Omental fat pad (tissue), 4 donors: Measurements from ENCODE around the gene PLXNB2. TPM values are rescaled to one million over a fixed set of nuclear protein-coding genes. Genes with fewer than 3 reads are reported as not detected.

Experiments used
- ATAC-seq: fragments of 150-250 bp; one replicate; pipeline ENCODE4 v1.9.1; 2016; ENCODE audit warnings: mild to moderate bottlenecking, moderate library complexity; ENCODE audit not compliant: low FRiP score
- DNase-seq: peaks from one replicate; pipeline ENCODE4 v3.0.0-alpha.2; 2019; ENCODE audit warnings: low spot score
- total RNA-seq, 4 donors: library from RNA; depleted of rRNA; stranded (reverse); fragments of >200 nt; gene quantifications; one replicate each; pipeline ENCODE4 v1.1.0, GENCODE V29; 2016
- TF ChIP-seq, protein P1 (sequence below), 3 donors: fragments of 450-650 bp; IDR thresholded peaks; one replicate each; pipeline ENCODE4 v1.5.1; 2016 to 2017; ENCODE audit warnings: antibody characterized with exemption in 3 of 3, mild to moderate bottlenecking in 3 of 3, moderate library complexity in 2 of 3

The PLXNB2 gene
- total RNA-seq, 4 donors from 2014 or later, result 91.4 to 130 (median 115) TPM

- no peak for ATAC-seq
These were observed 74.8 kb downstream of the PLXNB2 start for GRCh38 chr22:50232481-50233151.

DNA sequence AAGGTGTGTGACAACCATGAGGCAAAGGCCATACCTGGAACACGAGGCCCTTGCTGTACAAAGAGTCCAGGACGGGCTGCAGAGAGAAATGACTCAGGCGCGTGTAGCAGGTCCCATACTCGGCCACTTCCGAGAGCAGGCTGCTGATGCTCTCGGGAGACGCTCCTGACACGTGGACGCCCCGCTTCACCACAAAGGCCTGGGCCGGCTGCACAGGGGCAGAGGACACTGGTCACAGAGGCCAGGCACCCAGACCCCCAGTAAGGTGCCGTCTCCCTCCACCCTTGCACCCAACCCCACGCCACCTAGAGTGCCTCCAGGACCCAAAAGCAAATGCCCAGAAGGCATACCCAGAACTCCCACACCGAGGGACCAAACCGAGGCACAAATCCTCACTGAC lies 78.1 kb downstream of the PLXNB2 start:
- DNase-seq (no peak), ATAC-seq (no peak)
- TF ChIP-seq, protein P1, sequence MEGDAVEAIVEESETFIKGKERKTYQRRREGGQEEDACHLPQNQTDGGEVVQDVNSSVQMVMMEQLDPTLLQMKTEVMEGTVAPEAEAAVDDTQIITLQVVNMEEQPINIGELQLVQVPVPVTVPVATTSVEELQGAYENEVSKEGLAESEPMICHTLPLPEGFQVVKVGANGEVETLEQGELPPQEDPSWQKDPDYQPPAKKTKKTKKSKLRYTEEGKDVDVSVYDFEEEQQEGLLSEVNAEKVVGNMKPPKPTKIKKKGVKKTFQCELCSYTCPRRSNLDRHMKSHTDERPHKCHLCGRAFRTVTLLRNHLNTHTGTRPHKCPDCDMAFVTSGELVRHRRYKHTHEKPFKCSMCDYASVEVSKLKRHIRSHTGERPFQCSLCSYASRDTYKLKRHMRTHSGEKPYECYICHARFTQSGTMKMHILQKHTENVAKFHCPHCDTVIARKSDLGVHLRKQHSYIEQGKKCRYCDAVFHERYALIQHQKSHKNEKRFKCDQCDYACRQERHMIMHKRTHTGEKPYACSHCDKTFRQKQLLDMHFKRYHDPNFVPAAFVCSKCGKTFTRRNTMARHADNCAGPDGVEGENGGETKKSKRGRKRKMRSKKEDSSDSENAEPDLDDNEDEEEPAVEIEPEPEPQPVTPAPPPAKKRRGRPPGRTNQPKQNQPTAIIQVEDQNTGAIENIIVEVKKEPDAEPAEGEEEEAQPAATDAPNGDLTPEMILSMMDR (IDR thresholded peaks at IDR 0.05), result no peak

More at GRCh38 chr22:50232481-50233151, 74.8 kb downstream of the PLXNB2 start:
- TF ChIP-seq, protein P1 (IDR thresholded peaks at IDR 0.05), result no peak
- no peak for DNase-seq

GRCh38 chr22:50228366-50228765 lies 79.1 kb downstream of the PLXNB2 start:
- DNase-seq (no peak), ATAC-seq (no peak)
- TF ChIP-seq, protein P1 (IDR thresholded peaks at IDR 0.05), result no peak

DNA sequence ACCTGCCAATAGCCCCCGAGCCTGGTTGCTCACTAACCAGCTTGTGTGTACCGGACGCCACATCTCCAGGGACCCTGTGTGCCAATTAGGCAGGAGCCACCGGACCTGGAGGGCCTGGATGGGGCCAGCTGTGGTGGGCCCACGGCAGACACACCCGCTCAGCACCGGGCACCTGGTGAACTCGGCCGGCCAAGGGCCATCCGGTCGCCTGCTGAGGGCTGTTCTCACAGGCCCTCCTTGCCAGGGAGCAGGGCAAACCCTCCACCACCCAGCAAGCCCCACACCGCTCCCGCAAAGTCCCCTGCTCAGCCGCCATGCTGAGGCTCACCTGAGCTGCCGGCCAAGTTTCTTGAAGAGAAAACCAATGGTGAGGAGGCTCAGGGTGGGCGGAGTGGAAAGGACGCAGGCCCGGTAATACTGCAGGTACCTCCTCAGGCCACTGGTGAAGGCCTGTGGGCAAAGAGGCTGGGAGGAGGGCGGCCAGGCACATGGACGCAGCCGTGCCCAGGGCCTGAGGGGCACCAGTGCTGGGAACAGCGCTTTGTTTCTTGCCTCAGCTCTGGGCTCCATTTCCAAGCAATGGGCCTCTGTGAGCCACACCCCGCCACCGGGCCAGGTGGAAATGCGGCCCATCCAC lies 79.7 kb downstream of the PLXNB2 start:
- DNase-seq (no peak), ATAC-seq (no peak)
- TF ChIP-seq, protein P1 (IDR thresholded peaks at IDR 0.05), result no peak

DNA sequence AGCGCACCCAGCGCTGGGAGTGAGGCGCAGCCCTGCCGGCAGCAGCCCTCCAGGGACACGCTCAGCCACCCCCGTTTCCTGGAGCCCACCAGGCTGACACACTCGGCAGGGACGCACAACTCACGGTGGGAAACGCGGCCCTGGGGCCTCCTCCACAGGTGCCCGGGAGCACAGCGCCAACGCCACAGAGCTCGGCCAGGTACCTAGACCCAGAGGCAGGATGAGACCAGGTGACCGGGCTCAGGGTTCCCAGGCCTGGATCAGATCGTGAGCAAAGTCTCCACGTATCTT lies 80.6 kb downstream of the PLXNB2 start:
- DNase-seq, result no peak
- TF ChIP-seq, protein P1 (IDR thresholded peaks at IDR 0.05), result no peak
- no peak for ATAC-seq

DNA sequence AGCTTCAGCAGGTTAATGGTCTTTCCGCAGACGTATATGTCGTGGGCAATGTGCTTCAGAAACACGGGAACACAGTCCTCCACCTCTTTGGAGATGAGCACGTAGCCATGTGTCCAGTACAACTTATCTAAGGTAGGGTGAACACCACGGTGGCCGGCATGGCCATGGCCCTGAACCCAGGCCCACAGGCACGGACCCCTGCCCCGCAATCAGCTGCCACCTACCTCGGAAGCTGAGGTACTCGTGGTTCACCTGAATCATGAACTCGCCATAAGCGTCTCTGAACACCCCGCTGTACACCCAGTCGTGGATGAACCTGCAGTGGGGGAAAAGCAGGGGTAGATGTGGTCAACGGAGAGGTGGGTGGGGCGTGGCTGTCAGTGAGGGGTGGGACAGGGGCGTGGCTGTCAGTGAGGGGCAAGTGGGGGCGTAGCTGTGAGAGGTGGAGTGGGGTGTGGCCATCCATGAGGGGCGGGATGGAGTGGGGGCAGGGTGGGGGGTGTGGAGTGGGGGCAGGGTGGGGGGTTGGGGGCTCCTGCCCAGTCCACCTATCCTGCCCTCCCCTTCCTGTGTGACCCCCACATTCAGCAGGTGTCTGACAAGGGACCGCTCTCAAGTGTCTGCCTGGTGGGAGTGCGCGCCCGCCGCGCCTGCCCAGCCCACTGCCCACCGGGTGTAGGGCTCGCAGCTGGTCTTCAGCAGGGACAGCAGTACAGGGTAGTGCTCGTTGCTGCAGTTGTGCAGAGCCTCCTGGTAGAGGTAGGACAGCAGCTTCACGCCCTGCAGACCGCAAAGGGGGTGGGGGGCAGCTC lies 81.2 kb downstream of the PLXNB2 start:
- ATAC-seq, result no peak

More for the DNA sequence above, 81.2 kb downstream of the PLXNB2 start:
- no peak for DNase-seq
- TF ChIP-seq, protein P1 (IDR thresholded peaks at IDR 0.05), result no peak
